Measurements from ENCODE around the gene NUP88. TPM values are rescaled to one million over a fixed set of nuclear protein-coding genes. Genes with fewer than 3 reads are reported as not detected.
A peak's percentile ranks its signal among the peaks of the same experiment; 100 is the strongest.

Gene NUP88
- total and polyA plus RNA-seq, 2 experiments from 2014 or later, result 42.9 TPM

GRCh38 chr17:5379351-5380107 is 39.9 kb downstream of the NUP88 start:
- Histone ChIP-seq H3F3A (ENCODE audit: insufficient read depth) (peaks cover 48% of the 10 kb centered on the region), H3K27me3 (replicated peaks; ENCODE audit: insufficient read depth) (no peaks in the 10 kb centered on the region), H3K9ac (no peak overlapping the region), H3K4me1 (ENCODE audit: insufficient read depth) (peaks cover 12% of the 10 kb centered on the region), H2AFZ (no peak overlapping the region), H3K27ac (0 out of 2 replicates have a peak overlapping the region, but pooled peaks have one; percentile 7), H3K4me2 (ENCODE audit: unreplicated experiment) (no peak overlapping the region), H4K20me1 (ENCODE audit: insufficient read depth) (no peaks in the 10 kb centered on the region), H3K9me2 (ENCODE audit: insufficient read depth) (no peaks in the 10 kb centered on the region), H3K9me3 (ENCODE audit: low read depth) (no peaks in the 10 kb centered on the region), H3K79me2 (ENCODE audit: insufficient read depth) (no peaks in the 10 kb centered on the region), H3K4me3 (no peak overlapping the region), H3K36me3 (ENCODE audit: low read depth) (peaks cover 59% of the 10 kb centered on the region)
- in situ Hi-C loops (cut with MboI), result no loop called here
- TF ChIP-seq EZH2 (IDR thresholded peaks at IDR 0.05; ENCODE audit: insufficient read depth, poor library complexity, severe bottlenecking) (no peak), EZH2phosphoT487 (IDR thresholded peaks at IDR 0.05; ENCODE audit: insufficient read depth, low read depth) (no peak)
- WGBS, 2 experiments (ENCODE audit: low coverage in 1 of 2, low lambda C conversion rate in 2 of 2, missing lambda C conversion rate in 2 of 2), result 89 to 92% methylated on average over 11 of the region's 11 CpGs
- DNase-seq, result no peak

GRCh38 chr17:5378566-5379207 is 40.8 kb downstream of the NUP88 start:
- H3F3A ChIP-seq (ENCODE audit: insufficient read depth), result peaks cover 41% of the 10 kb centered on the region
- H4K20me1 ChIP-seq (ENCODE audit: insufficient read depth), result no peaks in the 10 kb centered on the region
- no peak overlapping the region for H3K27ac ChIP-seq
- in situ Hi-C loops (cut with MboI), result no loop called here
- no peaks in the 10 kb centered on the region for H3K79me2 ChIP-seq (ENCODE audit: insufficient read depth)
- no peak overlapping the region for H3K9ac ChIP-seq
- no peak overlapping the region for H2AFZ ChIP-seq
- peaks cover 12% of the 10 kb centered on the region for H3K4me1 ChIP-seq (ENCODE audit: insufficient read depth)
- no peak overlapping the region for H3K4me3 ChIP-seq
- no peak for DNase-seq
- H3K27me3 ChIP-seq (replicated peaks; ENCODE audit: insufficient read depth), result no peaks in the 10 kb centered on the region
- no peaks in the 10 kb centered on the region for H3K9me3 ChIP-seq (ENCODE audit: low read depth)
- H3K9me2 ChIP-seq (ENCODE audit: insufficient read depth), result no peaks in the 10 kb centered on the region
- TF ChIP-seq EZH2phosphoT487 (IDR thresholded peaks at IDR 0.05; ENCODE audit: insufficient read depth, low read depth), result no peak
- TF ChIP-seq EZH2 (IDR thresholded peaks at IDR 0.05; ENCODE audit: insufficient read depth, poor library complexity, severe bottlenecking), result no peak
- no peak overlapping the region for H3K4me2 ChIP-seq (ENCODE audit: unreplicated experiment)
- peaks cover 50% of the 10 kb centered on the region for H3K36me3 ChIP-seq (ENCODE audit: low read depth)
- 73 to 80% methylated on average over 3 of the region's 3 CpGs for WGBS, 2 experiments (ENCODE audit: low coverage in 1 of 2, low lambda C conversion rate in 2 of 2, missing lambda C conversion rate in 2 of 2)

DNA sequence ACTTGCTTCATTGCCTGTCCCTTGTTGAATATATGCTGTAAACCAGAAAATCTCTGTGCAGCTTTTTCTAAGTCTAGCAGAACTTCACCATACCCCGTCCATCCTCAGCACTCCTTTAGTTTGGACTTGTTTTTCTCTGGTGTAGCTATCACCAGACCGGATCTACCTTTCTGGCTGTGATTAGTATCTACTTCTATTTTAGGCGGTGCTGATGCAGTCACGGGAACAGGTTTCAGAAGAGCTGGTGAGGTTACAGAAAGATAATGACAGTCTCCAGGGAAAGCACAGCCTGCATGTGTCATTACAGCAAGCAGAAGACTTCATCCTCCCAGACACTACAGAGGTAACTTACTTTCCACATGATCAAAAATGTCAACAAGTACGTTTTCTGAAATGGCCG is 46.4 kb downstream of the NUP88 start:
- peaks cover 8% of the 10 kb centered on the region; the same call in 1 of the 2 replicates for H3F3A ChIP-seq (ENCODE audit: insufficient read depth)
- no peak for TF ChIP-seq EZH2 (IDR thresholded peaks at IDR 0.05; ENCODE audit: insufficient read depth, poor library complexity, severe bottlenecking)
- TF ChIP-seq EZH2phosphoT487 (IDR thresholded peaks at IDR 0.05; ENCODE audit: insufficient read depth, low read depth), result no peak
- in situ Hi-C loops (cut with MboI), result no loop called here

GRCh38 chr17:5370411-5370810 is 49.1 kb downstream of the NUP88 start:
- H3K4me1 ChIP-seq (ENCODE audit: insufficient read depth), result no peaks in the 10 kb centered on the region
- no peaks in the 10 kb centered on the region for H3F3A ChIP-seq (ENCODE audit: insufficient read depth)
- H3K9ac ChIP-seq, result no peak overlapping the region
- no peaks in the 10 kb centered on the region for H3K9me3 ChIP-seq (ENCODE audit: low read depth)
- no peak overlapping the region for H3K4me2 ChIP-seq (ENCODE audit: unreplicated experiment)
- no peaks in the 10 kb centered on the region for H4K20me1 ChIP-seq (ENCODE audit: insufficient read depth)
- H3K27me3 ChIP-seq (replicated peaks; ENCODE audit: insufficient read depth), result no peaks in the 10 kb centered on the region
- H3K27ac ChIP-seq, result no peak overlapping the region
- TF ChIP-seq EZH2 (IDR thresholded peaks at IDR 0.05; ENCODE audit: insufficient read depth, poor library complexity, severe bottlenecking), result no peak
- no peak for TF ChIP-seq EZH2phosphoT487 (IDR thresholded peaks at IDR 0.05; ENCODE audit: insufficient read depth, low read depth)
- 95 to 98% methylated on average over 4 of the region's 4 CpGs for WGBS, 2 experiments (ENCODE audit: low coverage in 1 of 2, low lambda C conversion rate in 2 of 2, missing lambda C conversion rate in 2 of 2)
- H3K4me3 ChIP-seq, result no peak overlapping the region
- H3K79me2 ChIP-seq (ENCODE audit: insufficient read depth), result no peaks in the 10 kb centered on the region
- no peak for DNase-seq
- peaks cover 37% of the 10 kb centered on the region for H3K36me3 ChIP-seq (ENCODE audit: low read depth)
- no peak overlapping the region for H2AFZ ChIP-seq
- no peaks in the 10 kb centered on the region for H3K9me2 ChIP-seq (ENCODE audit: insufficient read depth)
- in situ Hi-C loops (cut with MboI), result no loop called here

More for the DNA sequence above, 46.4 kb downstream of the NUP88 start:
- H3K9me2 ChIP-seq (ENCODE audit: insufficient read depth), result no peaks in the 10 kb centered on the region
- no peaks in the 10 kb centered on the region for H3K9me3 ChIP-seq (ENCODE audit: low read depth)
- H3K4me3 ChIP-seq, result no peak overlapping the region
- no peaks in the 10 kb centered on the region for H4K20me1 ChIP-seq (ENCODE audit: insufficient read depth)
- no peak overlapping the region for H2AFZ ChIP-seq
- H3K36me3 ChIP-seq (ENCODE audit: low read depth), result peaks cover 45% of the 10 kb centered on the region
- H3K4me1 ChIP-seq (ENCODE audit: insufficient read depth), result no peaks in the 10 kb centered on the region
- no peaks in the 10 kb centered on the region for H3K79me2 ChIP-seq (ENCODE audit: insufficient read depth)
- H3K9ac ChIP-seq, result no peak overlapping the region
- no peak for DNase-seq
- 88 to 90% methylated on average over 6 of the region's 6 CpGs for WGBS, 2 experiments (ENCODE audit: low coverage in 1 of 2, low lambda C conversion rate in 2 of 2, missing lambda C conversion rate in 2 of 2)
- H3K27me3 ChIP-seq (replicated peaks; ENCODE audit: insufficient read depth), result no peaks in the 10 kb centered on the region
- no peak overlapping the region for H3K27ac ChIP-seq
- no peak overlapping the region for H3K4me2 ChIP-seq (ENCODE audit: unreplicated experiment)

Data from GM23248 (cell line).